GM23338 (cell line): ENCODE measurements around the gene UNC79. TPM values are rescaled to one million over a fixed set of nuclear protein-coding genes. Genes with fewer than 3 reads are reported as not detected.

Experiments
- ATAC-seq: fragments of 200-7000 bp; cut with Tn5 transposase; 3 replicates; pipeline ENCODE4 v1.9.1; 2020
- DNase-seq: peaks from one replicate; pipeline ENCODE4 v3.0.0-alpha.2; 2015; ENCODE audit warnings: low spot score
- H2AFZ ChIP-seq: fragments of 200-600 bp; sonication (generic); 2 replicates; pipeline ENCODE4 v1.8.0; 2016; ENCODE audit warnings: antibody characterized with exemption, mild to moderate bottlenecking, moderate library complexity
- H3F3A ChIP-seq: fragments of 200-600 bp; sonication (generic); replicated peaks from 2 replicates; pipeline ENCODE4 v1.8.0; 2017; ENCODE audit warnings: antibody characterized with exemption, mixed run types, low read depth
- H3K27ac ChIP-seq: fragments of 200-600 bp; sonication (generic); 2 replicates; pipeline ENCODE4 v1.6.1; 2016; ENCODE audit warnings: low read depth
- H3K27me3 ChIP-seq: fragments of 200-600 bp; sonication (generic); 2 replicates; pipeline ENCODE4 v1.8.0; 2016; ENCODE audit warnings: mild to moderate bottlenecking, mixed run types, moderate library complexity; ENCODE audit not compliant: insufficient read depth
- H3K36me3 ChIP-seq: fragments of 200-600 bp; sonication (generic); 2 replicates; pipeline ENCODE4 v1.8.0; 2016; ENCODE audit warnings: mild to moderate bottlenecking; ENCODE audit not compliant: insufficient read depth
- H3K4me1 ChIP-seq: fragments of 200-600 bp; sonication (generic); 2 replicates; pipeline ENCODE4 v1.8.0; 2016; ENCODE audit warnings: mild to moderate bottlenecking, moderate library complexity; ENCODE audit not compliant: insufficient read depth
- H3K4me2 ChIP-seq: fragments of 200-600 bp; sonication (generic); 2 replicates; pipeline ENCODE4 v1.7.1; 2017; ENCODE audit warnings: mixed run types
- H3K4me3 ChIP-seq: fragments of 200-600 bp; sonication (generic); 2 replicates; pipeline ENCODE4 v1.6.1; 2016; ENCODE audit warnings: mixed run types
- H3K79me2 ChIP-seq: fragments of 200-600 bp; sonication (generic); replicated peaks from 2 replicates; pipeline ENCODE4 v1.8.0; 2017; ENCODE audit warnings: mild to moderate bottlenecking; ENCODE audit not compliant: insufficient read depth
- H3K9me2 ChIP-seq: fragments of 200-600 bp; sonication (generic); 2 replicates; pipeline ENCODE4 v1.8.0; 2017; ENCODE audit not compliant: insufficient read depth
- H4K20me1 ChIP-seq: fragments of 200-600 bp; sonication (generic); replicated peaks from 2 replicates; pipeline ENCODE4 v1.8.0; 2017; ENCODE audit warnings: mild to moderate bottlenecking; ENCODE audit not compliant: insufficient read depth
- H3K27ac Mint-ChIP-seq: 2 replicates; pipeline ENCODE4 v1.8.0; 2020; ENCODE audit warnings: inconsistent platforms, mild to moderate bottlenecking, moderate library complexity, mixed read lengths
- H3K27me3 Mint-ChIP-seq: 3 replicates; pipeline ENCODE4 v1.8.0; 2022; ENCODE audit warnings: low read depth, mild to moderate bottlenecking, moderate library complexity, mixed read lengths, inconsistent platforms; ENCODE audit not compliant: insufficient read depth, poor library complexity
- H3K36me3 Mint-ChIP-seq: 3 replicates; pipeline ENCODE4 v1.8.0; 2021; ENCODE audit warnings: low read depth, mild to moderate bottlenecking, inconsistent platforms, moderate library complexity, mixed read lengths
- H3K4me1 Mint-ChIP-seq: 3 replicates; pipeline ENCODE4 v1.8.0; 2020; ENCODE audit warnings: mild to moderate bottlenecking, inconsistent platforms, mixed read lengths
- H3K4me3 Mint-ChIP-seq: 3 replicates; pipeline ENCODE4 v1.8.0; 2021; ENCODE audit warnings: moderate library complexity, mild to moderate bottlenecking, inconsistent platforms, mixed read lengths
- H3K9me3 Mint-ChIP-seq: 3 replicates; pipeline ENCODE4 v1.8.0; 2020; ENCODE audit warnings: moderate library complexity, mild to moderate bottlenecking, inconsistent platforms, mixed read lengths
- CTCF ChIP-seq, 2 experiments: fragments of 200-600 bp in 1 of 2; sonication (generic) in 1 of 2; conservative IDR thresholded peaks; 2 replicates each; pipeline versions ENCODE4 v1.5.1 to v1.6.1; 2016 to 2017; ENCODE audit warnings: antibody characterized with exemption in 2 of 2, low read depth in 2 of 2, mild to moderate bottlenecking in 2 of 2, moderate library complexity in 1 of 2
- ETS1 ChIP-seq: IDR thresholded peaks from 2 replicates; pipeline ENCODE4 v1.6.1; 2016; ENCODE audit warnings: antibody characterized with exemption
- EZH2 ChIP-seq: fragments of 200-600 bp; sonication (generic); IDR thresholded peaks from one replicate; pipeline ENCODE4 v1.8.0; 2017; ENCODE audit warnings: antibody characterized with exemption, mild to moderate bottlenecking, low read depth; ENCODE audit not compliant: unreplicated experiment
- EZH2phosphoT487 ChIP-seq: fragments of 200-600 bp; sonication (generic); IDR thresholded peaks from one replicate; pipeline ENCODE4 v1.8.1; 2018; ENCODE audit warnings: antibody characterized with exemption; ENCODE audit not compliant: unreplicated experiment
- NANOG ChIP-seq: IDR thresholded peaks from 2 replicates; pipeline ENCODE4 v1.6.1; 2016; ENCODE audit warnings: antibody characterized with exemption, borderline replicate concordance
- POLR2AphosphoS5 ChIP-seq: IDR thresholded peaks from 2 replicates; pipeline ENCODE4 v1.6.1; 2016; ENCODE audit warnings: antibody characterized with exemption, low read depth
- REST ChIP-seq: IDR thresholded peaks from one replicate; pipeline ENCODE4 v1.6.1; 2018; ENCODE audit warnings: antibody characterized with exemption; ENCODE audit not compliant: unreplicated experiment
- STAT1 ChIP-seq: IDR thresholded peaks from one replicate; pipeline ENCODE4 v1.6.1; 2016; ENCODE audit warnings: antibody characterized with exemption; ENCODE audit not compliant: unreplicated experiment
- ZNF114 ChIP-seq: fragments of 250-450 bp; sonication (Bioruptor Pico); IDR thresholded peaks from 2 replicates; pipeline ENCODE4 v1.5.0; 2020; ENCODE audit warnings: mild to moderate bottlenecking, moderate library complexity
- ZNF331 ChIP-seq: fragments of 250-450 bp; sonication (Bioruptor Pico); IDR thresholded peaks from 2 replicates; pipeline ENCODE4 v1.5.0; 2020; ENCODE audit warnings: low read depth, mild to moderate bottlenecking, moderate library complexity
- ZNF462 ChIP-seq: fragments of 250-450 bp; sonication (Bioruptor Pico); IDR thresholded peaks from 2 replicates; pipeline ENCODE4 v1.5.0; 2020; ENCODE audit warnings: mild to moderate bottlenecking, moderate library complexity
- polyA plus RNA-seq: library from polyadenylated mRNA; unstranded; fragments of >200 nt; fragmentation: Nextera tagmentation; extraction: Ambion mirVana; gene quantifications from 2 replicates; pipeline ENCODE4 v1.2.1, GENCODE V29; 2016
- total RNA-seq: library from RNA; depleted of rRNA; stranded (reverse); fragments of >200 nt; shearing (Covaris generic); gene quantifications from 2 replicates; pipeline ENCODE4 v1.2.3, GENCODE V29; 2014

The UNC79 gene
- total and polyA plus RNA-seq, 2 experiments from 2014 or later, result 1.8 to 3.6 TPM

- Histone ChIP-seq H3K4me1 (no peaks in the 10 kb centered on the region; the same call in 1 of the 2 replicates), H3K9me2 (no peaks in the 10 kb centered on the region), H3K27ac (no peak overlapping the region), H4K20me1 (no peaks in the 10 kb centered on the region), H3F3A (no peaks in the 10 kb centered on the region), H3K27me3 (no peaks in the 10 kb centered on the region), H3K4me2 (no peak overlapping the region), H3K79me2 (no peaks in the 10 kb centered on the region), H2AFZ (no peak overlapping the region), H3K36me3 (no peaks in the 10 kb centered on the region), H3K4me3 (no peak overlapping the region)
- DNase-seq (no peak), ATAC-seq (no peak)
- Mint-ChIP-seq H3K9me3 (no peaks in the 10 kb centered on the region), H3K4me1 (peaks cover 22% of the 10 kb centered on the region), H3K27me3 (peaks cover 7% of the 10 kb centered on the region), H3K36me3 (no peaks in the 10 kb centered on the region), H3K27ac (no peak overlapping the region), H3K4me3 (no peak overlapping the region)
- TF ChIP-seq STAT1 (no peak), CTCF (conservative IDR thresholded peaks at IDR 0.05; ENCODE audit: low read depth in 2 of 2) (no peak), ETS1 (no peak), NANOG (no peak), ZNF331 (CRISPR knock-in tag) (no peak), POLR2AphosphoS5 (no peak), EZH2phosphoT487 (no peak), REST (no peak), ZNF462 (CRISPR knock-in tag) (no peak), ZNF114 (CRISPR knock-in tag) (no peak), EZH2 (no peak)
Observed at GRCh38 chr14:93708800-93709199, 278.1 kb downstream of the UNC79 start.
